GM12878 (cell line): Measurements from ENCODE around the gene MPV17L. TPM values are rescaled to one million over a fixed set of nuclear protein-coding genes. Genes with fewer than 3 reads are reported as not detected.

Experiments used
- ATAC-seq: fragments of 200-7000 bp; cut with Tn5 transposase; 3 replicates; pipeline ENCODE4 v1.9.1; 2020; ENCODE audit warnings: mild to moderate bottlenecking, moderate library complexity
- BruUV-seq: library from RNA; stranded (reverse); fragments of 400-500 nt; replicated peaks from 2 replicates; lab custom pipeline; 2021; lab: Mats Ljungman, UMichigan
- CTCF ChIA-PET: fragments of 300-600 bp; sonication (Branson Sonifier 250); formaldehyde crosslinking; extraction: SDS; loops from one replicate; lab custom pipeline; 2021; ENCODE audit warnings: inconsistent platforms; lab: Yijun Ruan, JAX
- POLR2A ChIA-PET: fragments of 350-600 bp; formaldehyde crosslinking; extraction: SDS; loops from one replicate; lab custom pipeline; 2021; ENCODE audit warnings: inconsistent platforms; lab: Charles Lee
- RAD21 ChIA-PET: fragments of 300-600 bp; sonication (Branson Sonifier 250); formaldehyde crosslinking; loops from one replicate; lab custom pipeline; 2023; ENCODE audit warnings: antibody characterized with exemption; ENCODE audit not compliant: unreplicated experiment; lab: Charles Lee
- SMC1A ChIA-PET: fragments of 300-600 bp; sonication (Branson Sonifier 250); formaldehyde crosslinking; loops from one replicate; lab custom pipeline; 2023; ENCODE audit not compliant: unreplicated experiment, uncharacterized antibody; lab: Charles Lee
- DNase-seq: peaks from one replicate; pipeline ENCODE4 v3.0.0-alpha.2; 2011; ENCODE audit warnings: low read depth, low spot score
- FAIRE-seq: peaks from 3 replicates; lab custom pipeline; 2011; peaks lifted over from hg19 to GRCh38; lab: Jason Lieb, UNC
- H2AFZ ChIP-seq: 2 replicates; pipeline ENCODE4 v1.6.0; 2011; ENCODE audit warnings: low read depth, low read length, control low read depth; ENCODE audit not compliant: control insufficient read depth
- H3K27ac ChIP-seq: 2 replicates; pipeline ENCODE4 v1.5.1; 2011; ENCODE audit warnings: control low read depth; ENCODE audit not compliant: control insufficient read depth, insufficient read depth
- H3K27me3 ChIP-seq, 2 experiments: replicated peaks in 1 of 2; 2 replicates each; pipeline versions ENCODE4 v1.6.0 to v1.6.1; 2011; ENCODE audit warnings: low read length in 1 of 2; ENCODE audit not compliant: control insufficient read depth in 2 of 2, insufficient read depth in 2 of 2
- H3K36me3 ChIP-seq, 2 experiments: 2 replicates each; pipeline ENCODE4 v1.5.1; 2011; ENCODE audit warnings: low read length in 1 of 2; ENCODE audit not compliant: control insufficient read depth in 2 of 2, insufficient read depth in 2 of 2
- H3K4me1 ChIP-seq: 2 replicates; pipeline ENCODE4 v1.6.1; 2011; ENCODE audit warnings: mild to moderate bottlenecking, low read length, moderate library complexity, mixed read lengths; ENCODE audit not compliant: control insufficient read depth, insufficient read depth
- H3K4me2 ChIP-seq: 2 replicates; pipeline ENCODE4 v1.6.0; 2011; ENCODE audit warnings: control low read depth; ENCODE audit not compliant: control insufficient read depth, insufficient read depth
- H3K4me3 ChIP-seq: fragments of 200-600 bp; sonication (generic); 2 replicates; pipeline ENCODE4 v1.5.1; 2016
- H3K79me2 ChIP-seq: 2 replicates; pipeline ENCODE4 v1.6.0; 2011; ENCODE audit warnings: low read length; ENCODE audit not compliant: control insufficient read depth, insufficient read depth
- H3K9ac ChIP-seq: 2 replicates; pipeline ENCODE4 v1.8.0; 2011; ENCODE audit warnings: low read length, control low read depth, mixed read lengths; ENCODE audit not compliant: control insufficient read depth, insufficient read depth
- H3K9me3 ChIP-seq: replicated peaks from 3 replicates; pipeline ENCODE4 v1.5.1; 2011; ENCODE audit warnings: mild to moderate bottlenecking, low read length; ENCODE audit not compliant: control insufficient read depth, insufficient read depth
- H4K20me1 ChIP-seq: 2 replicates; pipeline ENCODE4 v1.6.0; 2011; ENCODE audit not compliant: control insufficient read depth, insufficient read depth
- CUX1 ChIP-seq: IDR thresholded peaks from 2 replicates; pipeline ENCODE4 v1.6.1; 2012; ENCODE audit warnings: improper control_type of control experiment, low read depth, low read length; ENCODE audit not compliant: insufficient replicate concordance
- E2F8 ChIP-seq: fragments of 450-650 bp; IDR thresholded peaks from 2 replicates; pipeline ENCODE4 v1.6.1; 2018; ENCODE audit warnings: mild to moderate bottlenecking, low read depth, moderate library complexity; ENCODE audit not compliant: partially characterized antibody
- FOXM1 ChIP-seq: IDR thresholded peaks from 2 replicates; pipeline ENCODE4 v1.6.1; 2012; ENCODE audit warnings: low read depth, mild to moderate bottlenecking, inconsistent platforms, low read length, moderate library complexity
- MYB ChIP-seq: fragments of 150-350 bp; IDR thresholded peaks from 2 replicates; pipeline ENCODE4 v1.6.1; 2014; ENCODE audit warnings: mild to moderate bottlenecking, low read depth, low read length, borderline replicate concordance
- NFYB ChIP-seq: IDR thresholded peaks from 2 replicates; pipeline ENCODE4 v1.6.1; 2011; ENCODE audit warnings: low read depth, mild to moderate bottlenecking, low read length, improper control_type of control experiment, moderate library complexity; ENCODE audit not compliant: insufficient read depth
- PKNOX1 ChIP-seq: fragments of 450-650 bp; IDR thresholded peaks from 2 replicates; pipeline ENCODE4 v1.6.1; 2016; ENCODE audit warnings: mild to moderate bottlenecking
- SREBF1 ChIP-seq: IDR thresholded peaks from 2 replicates; pipeline ENCODE4 v1.6.1; 2012; ENCODE audit warnings: mild to moderate bottlenecking, low read length
- TCF12 ChIP-seq: IDR thresholded peaks from 2 replicates; pipeline ENCODE4 v1.6.1; 2011; ENCODE audit warnings: low read depth, mild to moderate bottlenecking, low read length
- ZNF622 ChIP-seq: fragments of 450-650 bp; IDR thresholded peaks from 2 replicates; pipeline ENCODE4 v1.6.1; 2017; ENCODE audit warnings: mild to moderate bottlenecking, inconsistent platforms
- ZNF687 ChIP-seq: fragments of 450-650 bp; IDR thresholded peaks from 2 replicates; pipeline ENCODE4 v1.6.1; 2017; ENCODE audit warnings: mild to moderate bottlenecking, moderate library complexity
- WGBS: methylation state at CpG from one replicate; pipeline ENCODE4 v1.1.6; 2016; ENCODE audit warnings: low lambda C conversion rate; ENCODE audit not compliant: insufficient replicate concordance, insufficient coverage; ENCODE audit errors: missing lambda C conversion rate; 5-methylcytosine and 5-hydroxymethylcytosine counted together
- in situ Hi-C: fragments of 300-500 bp; cut with MboI; formaldehyde crosslinking; loops from 9 replicates; pipeline ENCODE4 v1.14.3; 2018; ENCODE audit warnings: mixed read lengths
- intact Hi-C: fragments of 100-400 bp; cut with micrococcal nuclease; formaldehyde crosslinking; loops from one replicate; pipeline ENCODE4 v1.14.2; 2022; ENCODE audit not compliant: unreplicated experiment
- polyA plus RNA-seq, 11 experiments: library from polyadenylated mRNA; depleted of rRNA in 4 of 11; unstranded in 6 of 11; stranded (reverse) in 5 of 11; fragments of >200 nt; fragmentation: Nextera tagmentation in 4 of 11; fragmentation: Illumina TruSeq in 1 of 11; extraction: Ambion mirVana in 4 of 11; extraction: Trizol in 1 of 11; gene quantifications; 1 replicate in 1 of 11; 2 replicates in 10 of 11; pipeline versions ENCODE4 v1.2.1 to v1.2.3, GENCODE V29; 2011 to 2016; ENCODE audit warnings: inconsistent platforms in 2 of 11, missing spikeins in 2 of 11, low read depth in 1 of 11
- total RNA-seq, 4 experiments: library from RNA; depleted of rRNA in 3 of 4; stranded (reverse); fragments of >200 nt in 3 of 4; fragmentation: Illumina TruSeq in 1 of 4; extraction: Trizol in 1 of 4; gene quantifications; 2 replicates each; pipeline versions ENCODE4 v1.2.1 to v1.2.3, GENCODE V29; 2013 to 2021

Gene MPV17L
- total and polyA plus RNA-seq, 10 of the 15 experiments (the other 5 are each of a cell fraction or from before 2014, with no cell fraction given): 0.02 to 0.10 (median 0.05) TPM; not detected in 5

GRCh38 chr16:15396948-15397594 is 1.5 kb downstream of the MPV17L start:
- no peaks in the 10 kb centered on the region for H3K9me3 ChIP-seq
- in situ Hi-C loops: no loop called here
- POLR2A ChIA-PET: no interaction called here
- WGBS: 60% methylated on average over 11 of the region's 11 CpGs
- H3K4me2 ChIP-seq: no peak overlapping the region
- no peaks in the 10 kb centered on the region for H3K27me3 ChIP-seq
- ATAC-seq (no peak), FAIRE-seq (no peak), DNase-seq (no peak)
- H3K4me3 ChIP-seq: no peak overlapping the region
- RAD21 ChIA-PET: no interaction called here
- no peaks in the 10 kb centered on the region for H3K36me3 ChIP-seq
- SMC1A ChIA-PET: no interaction called here
- H3K9ac ChIP-seq: no peak overlapping the region
- BruUV-seq: no TSS peak
- no peaks in the 10 kb centered on the region for H4K20me1 ChIP-seq
- no peak overlapping the region for H2AFZ ChIP-seq
- no peaks in the 10 kb centered on the region for H3K79me2 ChIP-seq
- intact Hi-C loops: no loop called here
- no peaks in the 10 kb centered on the region for H3K4me1 ChIP-seq
- CTCF ChIA-PET: no interaction called here
- H3K27ac ChIP-seq: no peak overlapping the region
- TF ChIP-seq PKNOX1 (no peak), CUX1 (no peak), NFYB (no peak), TCF12 (no peak), FOXM1 (no peak), E2F8 (no peak), ZNF622 (no peak), SREBF1 (no peak), MYB (no peak), ZNF687 (no peak)
